HG03432 (cell line): ENCODE results near the gene PDCD2L.
"Not testable (repeated sequence)": the region's sequence is repeated elsewhere in the genome, so short reads cannot be mapped to it uniquely, and the experiment has no call there.

Experiments
- ATAC-seq: cut with Tn5 transposase; IDR thresholded peaks from one replicate; pipeline ENCODE4 v1.9.1; 2021; ENCODE audit warnings: mild to moderate bottlenecking, moderate library complexity; ENCODE audit not compliant: unreplicated experiment

PDCD2L gene, protein sequence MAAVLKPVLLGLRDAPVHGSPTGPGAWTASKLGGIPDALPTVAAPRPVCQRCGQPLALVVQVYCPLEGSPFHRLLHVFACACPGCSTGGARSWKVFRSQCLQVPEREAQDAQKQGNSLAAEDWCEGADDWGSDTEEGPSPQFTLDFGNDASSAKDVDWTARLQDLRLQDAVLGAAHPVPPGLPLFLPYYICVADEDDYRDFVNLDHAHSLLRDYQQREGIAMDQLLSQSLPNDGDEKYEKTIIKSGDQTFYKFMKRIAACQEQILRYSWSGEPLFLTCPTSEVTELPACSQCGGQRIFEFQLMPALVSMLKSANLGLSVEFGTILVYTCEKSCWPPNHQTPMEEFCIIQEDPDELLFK

DNA sequence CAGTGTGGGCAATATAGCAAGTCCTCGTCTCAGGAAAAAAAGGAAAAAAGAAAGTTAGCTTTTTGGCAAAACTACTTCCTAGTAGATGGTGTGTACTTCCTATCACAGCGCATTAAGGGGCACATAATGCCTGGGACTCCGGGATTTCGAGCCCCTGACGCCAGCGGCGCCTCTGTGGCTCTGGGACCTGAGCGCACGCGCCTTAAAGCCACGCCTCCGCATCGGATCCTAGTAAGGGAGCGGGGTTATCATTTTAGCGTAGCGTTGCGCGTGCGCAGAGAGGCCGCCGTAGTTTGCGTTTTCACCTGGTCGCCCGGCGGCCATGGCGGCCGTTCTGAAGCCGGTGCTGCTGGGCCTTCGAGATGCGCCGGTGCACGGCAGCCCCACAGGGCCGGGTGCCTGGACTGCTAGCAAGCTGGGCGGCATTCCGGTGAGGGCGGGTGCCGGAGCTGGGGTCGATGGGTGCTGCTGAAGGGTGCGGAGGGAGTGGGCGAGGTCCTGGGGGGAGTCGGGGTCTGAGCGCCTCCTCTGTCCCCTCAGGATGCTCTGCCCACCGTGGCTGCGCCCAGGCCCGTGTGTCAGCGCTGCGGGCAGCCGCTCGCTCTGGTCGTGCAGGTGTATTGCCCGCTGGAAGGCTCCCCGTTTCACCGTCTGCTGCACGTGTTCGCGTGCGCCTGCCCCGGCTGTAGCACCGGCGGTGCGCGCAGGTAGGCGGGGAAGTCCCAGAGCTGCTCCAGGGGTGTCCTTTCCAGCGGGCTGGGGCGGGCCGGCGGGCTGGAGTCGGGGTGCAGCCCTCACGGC, at the start of gene PDCD2L:
PDCD2L (plus strand) TSS at position 291 of the 801 bp plus-strand sequence; CDS start at position 323, 32 bp downstream.
- ATAC-seq: peak; percentile 78

DNA sequence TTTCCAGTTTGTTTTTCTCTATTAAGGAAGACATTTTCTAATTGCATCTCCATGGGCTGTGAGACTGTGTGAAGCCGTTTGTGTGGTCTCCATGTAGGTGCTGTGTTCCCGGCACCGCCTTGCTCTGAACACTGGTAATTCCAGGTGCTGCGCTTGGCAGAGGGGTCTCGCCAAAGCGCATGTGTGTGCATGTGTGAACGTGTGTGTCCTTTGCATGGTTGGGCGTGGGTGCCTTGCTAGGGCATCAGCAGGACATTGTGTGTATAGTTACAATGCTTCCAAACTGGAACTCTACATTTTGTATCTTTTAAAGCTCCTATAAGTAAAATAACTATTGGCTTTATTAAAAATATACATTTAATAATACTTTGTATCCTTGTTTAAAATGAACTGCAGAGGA, 49.0 kb upstream of the PDCD2L start:
- ATAC-seq: no peak

- ATAC-seq: no peak
These were observed 47.3 kb upstream of the PDCD2L start for GRCh38 chr19:34356875-34357274.

DNA sequence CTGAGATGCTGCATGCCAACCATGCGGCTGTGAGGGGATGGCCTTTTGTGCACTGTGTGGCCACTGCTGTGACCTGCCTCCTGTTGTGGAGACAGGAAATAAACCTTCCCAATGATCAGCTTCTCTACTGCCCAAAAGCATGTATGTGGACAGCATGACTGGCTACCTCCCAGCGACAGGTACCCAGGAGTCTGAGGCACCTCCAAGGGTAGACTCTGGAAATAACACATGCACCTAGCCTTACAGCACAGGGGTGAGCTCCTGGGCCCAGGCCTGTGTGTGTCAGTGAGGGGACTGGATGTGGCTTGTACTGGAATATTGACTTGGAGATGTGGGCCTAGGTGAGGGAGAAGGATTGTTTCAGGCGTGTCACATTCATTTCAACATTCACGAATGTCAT, 46.8 kb upstream of the PDCD2L start:
- no peak for ATAC-seq

DNA sequence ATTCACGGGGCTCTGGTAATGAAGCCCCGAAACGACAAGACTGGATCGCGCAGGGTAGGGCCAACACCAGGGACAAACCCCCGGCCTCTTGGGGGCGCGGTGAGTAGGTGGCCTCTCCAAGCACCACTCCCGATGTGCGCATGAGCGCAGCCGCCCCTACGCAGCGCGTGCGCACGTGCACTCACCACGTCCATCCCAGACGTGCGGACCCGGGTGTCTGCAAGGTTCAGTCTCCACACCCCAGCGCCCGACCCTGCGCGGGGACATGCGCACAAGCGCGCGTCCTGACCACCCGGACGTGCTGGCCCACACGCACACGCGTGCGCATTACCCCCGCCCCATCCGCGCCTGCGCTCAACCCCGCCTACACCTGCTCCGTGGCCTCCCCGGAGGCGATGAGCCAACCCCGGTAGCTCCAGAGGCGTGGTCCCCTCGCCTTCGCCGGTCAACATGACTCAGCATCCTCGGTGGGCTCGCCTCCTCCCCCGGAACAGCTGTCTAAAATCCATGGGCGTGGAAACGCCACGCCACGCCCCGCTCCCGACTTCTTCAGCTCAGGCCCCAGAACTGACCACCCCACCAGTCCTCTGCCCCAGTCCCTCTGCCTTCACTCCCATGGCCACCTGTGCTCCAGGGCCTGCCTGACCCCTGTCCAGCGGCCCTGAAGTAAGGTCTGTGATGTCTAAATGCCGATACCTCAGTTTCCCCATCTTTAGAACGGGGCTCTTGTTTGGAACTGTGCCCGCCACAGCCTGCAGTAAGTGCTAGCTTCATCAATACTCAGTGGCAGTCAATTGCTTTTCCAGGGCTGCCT, 44.9 kb upstream of the PDCD2L start:
- peak; percentile 88 for ATAC-seq

- ATAC-seq: no peak
These were observed 44.3 kb upstream of the PDCD2L start for GRCh38 chr19:34359954-34360315.

DNA sequence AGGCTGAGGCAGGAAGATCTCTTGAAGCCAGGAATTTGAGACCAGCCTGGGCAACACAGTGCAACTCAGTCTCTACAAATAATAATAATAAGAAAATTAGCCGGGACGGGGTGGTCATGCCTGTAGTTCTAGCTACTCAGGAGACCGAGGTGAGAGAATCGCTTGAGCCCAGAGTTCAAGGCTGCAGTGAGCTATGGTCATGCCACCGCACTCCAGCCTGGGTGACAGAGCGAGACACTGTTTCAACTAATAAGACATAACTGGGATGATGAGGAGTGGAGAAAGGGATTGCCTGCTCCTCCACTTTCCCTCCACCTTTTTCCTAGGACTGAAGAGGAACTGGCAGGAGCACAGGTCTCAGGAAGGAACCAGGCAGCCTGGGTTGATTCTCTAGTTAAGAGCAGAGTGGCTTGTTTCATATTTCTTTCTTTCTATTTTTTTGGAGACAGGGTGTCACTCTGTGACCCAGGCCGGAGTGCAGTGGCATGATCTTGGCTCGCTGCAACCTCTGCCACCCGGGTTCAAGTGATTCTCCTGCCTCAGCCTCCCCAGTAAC, 43.8 kb upstream of the PDCD2L start:
- ATAC-seq: no peak

DNA sequence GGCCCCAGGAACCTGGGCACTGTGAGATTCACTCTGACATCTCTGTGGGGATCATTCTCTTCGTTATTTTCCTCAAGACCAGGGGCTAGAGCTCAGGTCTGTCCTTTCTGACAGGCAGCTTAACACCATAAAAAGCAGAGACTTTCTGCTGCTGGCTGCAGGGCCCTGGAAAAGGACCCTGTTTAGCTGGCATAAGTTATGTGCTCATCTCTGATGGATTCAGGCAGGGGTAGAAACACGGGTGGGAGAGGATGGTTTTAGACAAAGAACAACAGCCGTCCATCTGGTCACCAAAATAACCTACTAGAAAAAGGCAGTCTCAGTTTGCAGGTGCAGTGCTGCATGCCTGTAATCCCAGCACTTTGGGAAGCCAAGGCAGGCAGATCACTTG, 41.5 kb upstream of the PDCD2L start:
- ATAC-seq: no peak

DNA sequence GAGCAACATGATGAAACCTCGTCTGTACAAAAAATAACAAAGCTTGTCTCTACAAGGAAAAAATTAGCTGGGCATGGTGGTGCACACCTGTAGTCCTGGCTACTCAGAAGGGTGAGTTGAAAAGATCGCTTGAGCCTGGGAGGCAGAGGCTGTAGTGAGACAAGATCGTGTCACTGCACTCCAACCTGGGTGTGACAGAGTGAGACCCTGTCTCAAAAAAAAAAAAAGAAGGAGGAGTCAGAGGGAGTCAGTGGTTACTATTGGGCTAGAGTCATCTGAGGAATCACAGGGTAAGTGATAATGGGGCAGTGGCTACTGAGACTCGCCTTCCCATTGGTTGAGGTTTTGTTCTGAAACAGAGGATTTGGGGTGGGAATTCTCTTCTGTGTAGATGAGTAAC, 41.1 kb upstream of the PDCD2L start:
- ATAC-seq: no peak

DNA sequence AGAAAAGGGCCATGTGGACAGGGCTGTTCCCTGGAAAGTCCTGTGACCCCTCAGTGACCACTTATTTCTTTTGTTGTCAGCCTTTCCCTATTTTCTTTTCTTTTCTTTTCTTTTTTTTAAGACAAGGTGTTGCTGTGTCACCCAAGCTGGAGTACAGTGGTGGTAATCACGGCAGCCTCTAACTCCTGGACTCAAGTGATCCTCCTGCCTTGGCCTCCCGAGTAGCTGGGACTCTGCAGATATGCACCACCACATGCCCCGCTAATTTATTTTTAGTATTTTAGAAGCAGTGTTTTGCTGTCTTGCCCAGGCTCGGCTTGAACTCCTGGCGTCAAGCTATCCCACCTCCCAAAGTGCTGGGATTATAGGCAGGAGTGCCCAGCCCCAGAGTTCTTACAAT, 40.3 kb upstream of the PDCD2L start:
- no peak for ATAC-seq

DNA sequence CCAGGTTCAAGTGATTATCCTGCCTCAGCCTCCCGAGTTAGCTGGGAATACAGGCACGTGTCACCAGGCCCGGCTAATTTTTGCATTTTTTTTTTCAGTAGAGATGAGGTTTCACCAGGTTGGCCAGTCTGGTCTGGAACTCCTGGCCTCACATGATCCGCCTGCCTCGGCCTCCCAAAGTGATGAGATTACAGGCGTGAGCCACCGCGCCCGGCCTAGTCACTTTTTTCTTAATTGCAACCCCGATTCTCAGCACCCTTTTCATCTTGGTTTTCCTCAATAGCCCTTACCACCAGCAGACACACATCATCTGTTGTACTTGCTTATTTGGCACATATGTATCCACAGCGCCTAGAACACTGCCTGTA, 39.8 kb upstream of the PDCD2L start:
- no peak for ATAC-seq

DNA sequence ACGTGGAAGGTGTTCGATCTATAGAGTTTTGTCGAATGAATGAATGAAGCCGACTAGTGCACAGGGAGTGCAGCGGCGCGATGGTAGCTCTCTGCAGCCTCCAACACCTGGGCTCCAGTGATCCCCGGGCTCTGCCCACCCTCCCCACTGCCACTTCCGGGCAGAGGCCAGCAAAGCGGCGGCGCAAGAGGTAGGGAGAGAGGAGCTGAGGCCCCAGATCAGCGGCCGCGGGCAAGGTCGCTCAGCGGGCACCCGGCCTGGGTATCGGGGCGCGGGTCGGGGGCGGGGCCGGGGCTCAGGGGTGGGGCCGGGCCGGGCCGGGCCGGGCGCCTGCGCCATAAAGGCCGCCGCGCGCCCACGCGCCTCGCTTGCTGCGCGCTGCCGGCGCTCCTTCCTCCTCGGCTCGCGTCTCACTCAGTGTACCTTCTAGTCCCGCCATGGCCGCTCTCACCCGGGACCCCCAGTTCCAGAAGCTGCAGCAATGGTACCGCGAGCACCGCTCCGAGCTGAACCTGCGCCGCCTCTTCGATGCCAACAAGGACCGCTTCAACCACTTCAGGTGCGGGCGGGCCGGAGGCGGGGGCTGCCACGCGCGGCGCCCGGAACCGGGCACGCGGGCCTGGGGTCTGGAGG, 39.3 kb upstream of the PDCD2L start, which contains the start of gene GPI:
GPI (plus strand) TSS at position 367 of the 633 bp plus-strand sequence; CDS start at position 438, 71 bp downstream.
- ATAC-seq: peak; percentile 79

DNA sequence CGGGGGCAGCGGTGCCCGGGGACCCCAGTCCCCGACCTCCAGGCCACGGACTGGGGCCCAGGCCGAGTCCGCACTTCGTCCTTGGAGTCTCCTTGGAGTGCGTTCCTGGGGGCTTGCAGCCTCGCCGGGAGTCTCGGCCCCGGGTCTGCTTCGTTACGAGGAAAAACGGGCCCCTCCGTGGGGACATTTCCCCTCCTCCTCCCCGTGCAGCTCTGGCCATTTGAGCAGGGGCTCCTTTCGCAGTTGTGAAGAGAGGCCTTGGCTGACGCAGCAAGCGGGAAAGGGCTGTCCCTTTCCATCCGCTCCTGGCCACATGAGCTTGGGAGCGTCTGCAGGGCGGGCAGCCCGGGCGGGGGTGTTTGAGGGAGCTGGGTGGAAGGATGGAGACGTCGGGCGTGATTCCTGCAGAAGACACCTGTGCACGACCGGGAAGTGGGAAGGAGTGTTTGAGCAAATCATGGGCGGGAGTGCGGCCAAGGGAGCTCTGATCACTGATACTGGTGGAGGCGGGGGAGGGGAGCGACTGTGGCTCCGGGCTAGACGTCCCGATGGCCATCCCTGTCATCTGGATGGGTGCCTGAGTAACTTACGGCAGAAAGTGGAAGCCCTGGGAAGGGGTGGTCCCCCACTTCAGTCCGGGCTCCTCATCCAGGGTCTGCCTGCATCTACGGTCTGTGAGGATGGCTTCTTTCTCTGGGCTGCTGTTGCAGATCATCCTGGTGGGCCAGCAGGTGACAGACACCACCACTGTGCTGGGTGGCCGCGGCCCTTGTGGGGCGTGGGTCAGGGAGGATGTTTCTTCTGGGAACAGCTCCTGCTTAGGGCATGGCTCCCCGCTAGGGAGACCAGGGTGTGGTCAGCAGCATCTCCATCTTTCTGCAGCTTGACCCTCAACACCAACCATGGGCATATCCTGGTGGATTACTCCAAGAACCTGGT, 38.5 kb upstream of the PDCD2L start:
- ATAC-seq: peak; percentile 9

- no peak for ATAC-seq
These were observed 37.2 kb upstream of the PDCD2L start for GRCh38 chr19:34366738-34367623.

DNA sequence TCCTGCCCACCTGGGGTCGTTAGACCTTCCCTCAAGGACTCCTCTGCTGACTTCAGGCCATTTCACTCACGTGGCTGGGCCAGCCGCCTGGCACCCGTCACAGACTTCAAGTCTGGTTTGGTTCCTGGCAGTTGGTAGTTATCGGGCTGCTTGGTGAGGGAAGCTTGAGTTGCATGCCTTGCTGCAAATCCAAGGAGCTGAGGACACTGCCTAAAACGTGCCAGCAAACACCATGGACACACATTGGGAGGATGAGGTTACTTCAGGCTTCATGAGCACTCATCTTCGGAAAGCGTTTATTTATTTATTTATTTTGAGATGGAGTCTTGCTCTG, 36.6 kb upstream of the PDCD2L start:
- no peak for ATAC-seq

GRCh38 chr19:34368338-34368737, 35.9 kb upstream of the PDCD2L start:
- no peak for ATAC-seq

- ATAC-seq: not testable (repeated sequence)
These were observed 35.0 kb upstream of the PDCD2L start for GRCh38 chr19:34369166-34369565.

- ATAC-seq: no peak
These were observed 34.1 kb upstream of the PDCD2L start for GRCh38 chr19:34370117-34370516.

DNA sequence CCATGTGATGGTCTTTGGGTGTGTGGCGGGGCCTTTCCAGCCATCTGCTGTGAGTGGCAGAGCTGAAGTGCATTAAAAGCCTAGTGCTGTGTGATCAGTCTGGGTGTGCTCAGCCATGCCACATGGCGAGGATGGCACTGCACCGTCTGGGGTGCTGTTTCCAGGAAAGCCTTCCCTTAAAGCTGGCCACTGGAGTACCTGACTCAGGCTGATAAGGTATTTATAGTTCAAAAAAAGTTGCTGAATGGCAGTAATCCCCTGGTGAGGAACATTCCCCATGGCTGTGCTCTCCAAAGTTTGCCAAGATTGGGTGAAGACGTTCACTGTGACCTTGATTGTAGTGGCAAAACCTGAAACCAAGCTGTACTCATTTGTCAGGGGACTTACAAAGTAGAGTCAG, 33.2 kb upstream of the PDCD2L start:
- no peak for ATAC-seq
